NCI-H524 treated with DMSO at 0.1 percent for 48 hours (cell line): ENCODE results near the gene GPR52.
"Not testable (repeated sequence)": the region's sequence is repeated elsewhere in the genome, so short reads cannot be mapped to it uniquely, and the experiment has no call there.

Source experiments
- DNase-seq: peaks from one replicate; lab custom pipeline; 2025; lab: John Stamatoyannopoulos, UW

The GPR52 gene

DNA sequence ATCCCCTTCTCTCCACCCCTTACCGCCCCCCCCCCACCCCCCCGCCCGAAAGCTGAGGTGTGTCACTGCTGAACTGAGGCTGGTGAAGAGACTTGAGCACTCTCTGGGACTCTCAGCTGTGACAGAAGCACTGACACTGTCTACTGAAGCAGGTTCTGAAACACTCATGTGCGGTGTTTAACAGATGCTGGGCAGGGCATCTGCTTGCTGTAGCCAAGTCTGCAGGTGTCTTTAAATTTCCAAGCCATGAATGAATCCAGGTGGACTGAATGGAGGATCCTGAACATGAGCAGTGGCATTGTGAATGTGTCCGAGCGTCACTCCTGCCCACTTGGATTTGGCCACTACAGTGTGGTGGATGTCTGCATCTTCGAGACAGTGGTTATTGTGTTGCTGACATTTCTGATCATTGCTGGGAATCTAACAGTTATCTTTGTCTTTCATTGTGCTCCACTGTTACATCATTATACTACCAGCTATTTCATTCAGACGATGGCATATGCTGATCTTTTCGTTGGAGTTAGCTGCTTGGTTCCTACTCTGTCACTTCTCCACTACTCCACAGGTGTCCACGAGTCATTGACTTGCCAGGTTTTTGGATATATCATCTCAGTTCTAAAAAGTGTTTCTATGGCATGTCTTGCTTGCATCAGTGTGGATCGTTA, at the start of gene GPR52:
Gene GPR52, plus strand, starts transcription at position 99 of the 665 bp plus-strand sequence. Its CDS starts 148 bp downstream, at position 247.
- no peak for DNase-seq

DNA sequence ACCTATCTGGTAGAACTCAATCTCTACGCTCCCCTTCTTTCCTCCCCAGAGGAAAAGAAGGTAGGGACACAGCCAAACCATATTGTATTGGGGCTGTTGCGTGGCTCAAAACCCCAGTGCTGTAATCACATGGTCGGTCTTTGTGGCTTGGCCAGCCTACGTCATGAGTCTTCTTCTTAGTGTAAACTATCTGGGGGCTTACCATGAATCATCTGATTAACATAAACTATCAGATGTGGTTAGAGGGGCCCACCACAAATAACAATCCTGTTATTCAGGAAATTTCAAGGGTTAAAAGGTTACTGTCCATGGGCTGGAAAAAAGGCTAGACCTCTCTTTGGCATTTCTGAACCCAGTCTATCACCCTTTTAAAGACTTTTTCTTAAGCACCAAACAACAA, 49.5 kb upstream of the GPR52 start:
- DNase-seq = no peak

GRCh38 chr1:174399211-174399610, 48.6 kb upstream of the GPR52 start:
- DNase-seq = no peak

DNA sequence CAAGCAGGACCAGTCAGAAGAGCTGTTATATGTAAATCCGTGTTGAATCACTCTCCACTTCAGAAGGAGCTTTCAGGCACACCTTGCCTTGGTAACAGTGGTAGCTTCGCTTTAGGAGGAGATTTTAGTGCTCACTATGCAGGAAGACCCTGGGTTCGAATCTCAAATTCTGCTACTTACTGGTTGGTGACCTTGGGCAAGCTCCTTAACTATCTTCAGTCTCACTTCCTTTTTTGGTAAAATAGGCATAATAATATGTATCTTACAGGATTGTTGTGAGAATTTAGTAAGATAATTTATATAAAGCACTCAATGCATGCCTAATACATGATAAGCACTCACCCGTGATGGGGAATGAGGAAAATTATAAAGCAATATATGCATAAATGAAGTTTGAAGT, 46.7 kb upstream of the GPR52 start:
- no peak for DNase-seq

DNA sequence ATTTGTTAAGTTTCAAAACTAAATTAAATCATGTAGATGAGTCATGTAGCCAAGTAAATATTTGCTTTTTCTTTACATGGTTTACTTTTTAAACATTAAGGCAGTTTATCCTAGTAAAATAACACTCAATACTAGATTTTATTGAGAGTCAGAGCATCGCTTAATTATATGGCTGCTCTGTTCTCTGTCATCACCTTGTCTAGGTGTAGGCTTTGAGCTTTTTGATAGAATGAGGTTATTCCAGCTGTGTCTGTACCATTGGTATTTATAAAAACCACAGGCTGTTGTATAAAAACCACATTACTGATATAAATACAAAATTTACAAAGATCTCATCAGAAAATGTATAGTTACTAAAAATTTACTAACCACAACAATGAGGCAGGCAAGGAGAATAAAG, 42.5 kb upstream of the GPR52 start:
- no peak for DNase-seq

GRCh38 chr1:174406421-174406820, 41.3 kb upstream of the GPR52 start:
- no peak for DNase-seq

- no peak for DNase-seq
Observed at GRCh38 chr1:174407665-174408064, 40.1 kb upstream of the GPR52 start.

GRCh38 chr1:174408146-174408545, 39.6 kb upstream of the GPR52 start:
- no peak for DNase-seq

GRCh38 chr1:174409801-174410200, 38.0 kb upstream of the GPR52 start:
- DNase-seq = not testable (repeated sequence)

GRCh38 chr1:174413632-174414031, 34.1 kb upstream of the GPR52 start:
- no peak for DNase-seq

GRCh38 chr1:174414203-174414602, 33.6 kb upstream of the GPR52 start:
- DNase-seq = no peak

GRCh38 chr1:174415506-174415905, 32.3 kb upstream of the GPR52 start:
- DNase-seq = no peak

- DNase-seq = no peak
Observed at GRCh38 chr1:174417921-174418320, 29.8 kb upstream of the GPR52 start.

DNA sequence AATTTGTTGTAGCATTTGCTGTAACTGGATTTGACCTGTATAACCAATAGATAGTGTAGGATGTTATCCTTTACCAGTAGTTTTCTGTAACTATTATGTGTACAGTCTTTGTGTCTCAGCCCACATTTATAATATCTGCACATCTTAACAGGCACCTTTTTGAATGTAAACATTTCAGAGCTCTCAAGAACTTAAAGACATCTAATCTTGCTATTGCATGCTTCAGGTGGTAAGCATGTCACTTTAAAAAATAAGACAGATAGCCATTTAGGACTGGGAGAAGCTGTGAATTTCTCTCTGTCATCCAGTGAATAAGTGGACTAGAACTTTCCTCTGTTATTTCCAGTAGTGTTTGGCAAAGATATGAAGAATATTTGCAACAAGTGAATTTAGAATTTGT, 22.6 kb upstream of the GPR52 start:
- DNase-seq = no peak

DNA sequence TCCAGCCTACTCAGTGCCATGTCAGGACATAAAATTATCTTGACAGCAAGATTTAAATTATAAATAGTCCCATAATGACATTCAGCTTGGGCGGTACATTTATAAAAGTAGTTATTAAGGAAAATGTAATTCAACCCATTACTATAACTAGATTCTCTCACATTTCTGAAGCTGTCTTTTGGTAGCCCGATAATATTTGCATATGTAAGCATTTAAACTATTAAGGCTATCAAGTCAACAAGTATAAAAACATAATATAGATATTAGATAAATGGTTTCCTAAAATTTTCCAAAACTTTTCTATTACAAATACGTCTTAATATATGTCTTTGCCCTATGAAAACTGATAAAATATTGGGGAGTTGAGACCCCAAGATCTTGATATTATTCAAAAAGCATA, 21.6 kb upstream of the GPR52 start:
- DNase-seq = no peak

DNA sequence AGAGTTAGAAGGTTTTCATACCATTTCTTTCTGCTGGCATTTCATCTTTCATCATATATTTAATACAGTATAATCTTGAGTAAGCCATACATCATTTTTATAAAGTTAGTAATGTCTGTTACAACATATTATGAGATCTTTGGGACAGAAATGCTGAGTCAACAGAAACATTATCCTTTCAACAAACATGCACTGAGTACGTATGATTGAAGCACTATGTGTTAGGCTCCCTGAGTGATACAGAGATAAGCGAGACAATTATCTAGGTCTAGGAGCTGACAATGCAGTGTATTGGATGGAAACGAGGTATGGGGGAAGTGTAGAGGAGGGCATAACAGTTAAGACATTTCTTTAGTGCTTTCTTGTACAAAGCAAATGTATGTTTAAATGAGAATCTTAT, 19.7 kb upstream of the GPR52 start:
- no peak for DNase-seq

GRCh38 chr1:174428739-174429138, 19.0 kb upstream of the GPR52 start:
- DNase-seq = no peak

DNA sequence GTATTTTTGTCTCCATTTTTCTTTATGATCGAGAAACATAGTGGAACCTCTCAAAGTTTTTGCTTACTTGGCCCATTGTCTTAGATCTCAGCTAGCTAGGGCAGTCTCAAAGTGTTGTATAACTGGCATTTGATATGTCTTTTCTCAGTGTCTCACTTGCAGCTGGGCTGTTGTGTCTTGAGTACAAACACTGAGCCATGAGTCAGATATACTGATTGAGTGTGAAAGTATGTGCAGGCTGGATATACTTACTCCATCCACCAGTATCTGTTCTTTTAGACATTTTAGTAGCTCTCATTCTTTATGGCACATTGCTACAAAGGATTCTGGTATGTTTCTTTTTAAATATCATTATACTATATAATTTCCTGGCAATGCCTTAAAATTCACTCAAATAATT, 14.3 kb upstream of the GPR52 start:
- DNase-seq = no peak

DNA sequence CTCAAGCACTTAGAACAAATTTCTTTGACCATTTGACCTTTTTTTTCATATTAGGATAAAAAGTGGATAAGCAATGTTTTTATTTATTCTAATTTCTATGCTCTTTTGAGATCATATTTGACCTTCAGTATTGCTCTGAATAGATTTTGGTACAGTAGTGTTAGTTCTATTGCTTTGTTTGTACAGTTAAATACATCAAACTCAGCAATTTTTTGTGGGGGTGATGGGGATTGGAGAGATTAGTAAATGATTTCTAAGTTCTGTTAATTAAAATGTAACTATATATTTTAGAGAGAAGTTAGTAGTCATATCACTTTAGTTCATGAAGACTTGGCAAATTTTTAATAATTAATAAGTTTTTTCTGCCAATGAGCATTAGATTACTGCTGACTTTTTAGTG, 2.4 kb upstream of the GPR52 start:
- no peak for DNase-seq

DNA sequence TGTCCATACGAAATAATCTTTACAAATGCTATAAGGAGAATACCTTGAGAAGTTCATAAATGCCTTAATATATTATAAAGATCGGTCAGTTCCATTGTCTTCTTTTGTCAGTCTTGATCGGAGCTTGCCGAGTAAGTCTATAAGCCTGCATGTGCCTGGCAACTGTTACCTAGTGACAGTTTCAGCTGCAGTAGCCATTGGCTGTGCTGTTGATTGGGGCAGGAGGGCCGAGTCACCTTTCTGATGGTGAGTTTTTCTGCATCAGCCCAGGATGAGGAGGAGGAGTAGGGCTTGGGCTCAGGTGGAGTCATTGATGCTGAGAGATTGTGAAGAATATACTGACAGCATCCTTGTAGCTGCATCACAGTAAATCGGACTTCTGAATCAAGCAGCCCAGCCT, 1.9 kb upstream of the GPR52 start:
- DNase-seq = no peak

DNA sequence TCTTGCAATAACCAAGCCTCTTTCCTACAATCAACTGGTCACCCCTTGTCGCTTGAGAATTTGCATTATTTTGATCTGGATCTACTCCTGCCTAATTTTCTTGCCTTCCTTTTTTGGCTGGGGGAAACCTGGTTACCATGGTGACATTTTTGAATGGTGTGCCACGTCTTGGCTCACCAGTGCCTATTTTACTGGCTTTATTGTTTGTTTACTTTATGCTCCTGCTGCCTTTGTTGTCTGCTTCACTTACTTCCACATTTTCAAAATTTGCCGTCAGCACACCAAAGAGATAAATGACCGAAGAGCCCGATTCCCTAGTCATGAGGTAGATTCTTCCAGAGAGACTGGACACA, 743 bp downstream of the GPR52 start:
- no peak for DNase-seq

GRCh38 chr1:174448974-174449373, 1.2 kb downstream of the GPR52 start:
- no peak for DNase-seq

GRCh38 chr1:174451408-174451807, 3.6 kb downstream of the GPR52 start:
- DNase-seq = no peak

- DNase-seq = no peak
Observed at GRCh38 chr1:174465855-174466254, 18.1 kb downstream of the GPR52 start.

DNA sequence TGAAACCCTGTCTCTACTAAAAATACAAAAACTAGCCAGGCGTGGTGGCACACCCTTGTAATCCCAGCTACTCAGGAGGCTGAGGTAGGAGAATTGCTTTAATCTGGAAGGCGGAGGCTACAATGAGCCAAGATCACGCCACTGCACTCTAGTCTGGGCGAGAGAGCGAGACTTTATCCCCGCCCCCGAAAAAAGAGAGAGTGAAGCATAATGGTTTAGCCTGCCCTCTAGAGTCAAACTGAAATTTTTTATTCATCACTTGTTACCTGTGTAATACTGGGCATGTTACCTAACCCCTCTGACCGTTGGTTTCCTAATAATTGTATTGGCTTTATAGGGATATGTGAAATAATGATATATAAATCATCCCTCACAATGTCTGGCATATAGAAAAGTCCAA, 18.8 kb downstream of the GPR52 start:
- DNase-seq = no peak
